Breast epithelium (tissue), 3 donors: ENCODE measurements around the gene YPEL1.

Experiments used
- CTCF ChIP-seq, 3 donors: fragments of 450-650 bp; IDR thresholded peaks; one replicate each; pipeline ENCODE4 v1.5.1; 2016 to 2017; ENCODE audit warnings: antibody characterized with exemption in 3 of 3, mild to moderate bottlenecking in 3 of 3, moderate library complexity in 3 of 3
- POLR2AphosphoS5 ChIP-seq, 3 donors: sonication (generic); formaldehyde crosslinking; IDR thresholded peaks; one replicate each; pipeline ENCODE4 v1.6.1; 2017; ENCODE audit warnings: antibody characterized with exemption in 3 of 3

DNA sequence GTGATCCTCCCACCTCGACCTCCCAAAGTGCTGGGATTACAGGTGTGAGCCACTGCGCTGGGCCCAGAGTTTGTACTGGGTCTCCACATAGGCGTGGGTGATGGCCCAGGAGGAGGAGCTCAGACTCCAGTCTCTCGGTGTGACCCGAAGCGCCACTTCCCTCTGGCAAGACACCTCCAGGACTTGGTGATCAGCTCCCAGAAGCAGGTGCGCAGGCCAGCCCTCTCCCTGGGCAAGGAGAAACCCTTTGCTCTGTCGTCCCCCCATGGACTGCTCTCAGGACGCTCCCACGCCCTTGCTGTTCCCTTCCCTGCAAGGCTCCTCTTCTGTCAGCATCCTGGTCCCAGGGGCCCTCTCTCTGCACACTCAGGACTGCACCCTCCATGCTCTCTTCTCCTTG is 5.5 kb upstream of the YPEL1 start:
- TF ChIP-seq CTCF (IDR thresholded peaks at IDR 0.05) (no peak), POLR2AphosphoS5 (IDR thresholded peaks at IDR 0.05) (no peak)
